Thoracic aorta (tissue), 2 donors: Measurements from ENCODE around the gene CECR2. TPM values are rescaled to one million over a fixed set of nuclear protein-coding genes. Genes with fewer than 3 reads are reported as not detected.

ENCODE experiments used
- ATAC-seq: fragments of 150-250 bp; one replicate; pipeline ENCODE4 v1.8.0; 2017; ENCODE audit warnings: low read depth; ENCODE audit not compliant: insufficient number of reproducible peaks, low FRiP score
- DNase-seq: peaks from one replicate; pipeline ENCODE4 v3.0.0-alpha.2; 2020; ENCODE audit warnings: low spot score
- H3K27ac ChIP-seq, 2 donors: fragments of 200-600 bp; sonication (generic); 1 replicate in 1 of 2; 2 replicates in 1 of 2; pipeline ENCODE4 v1.5.1; 2016; ENCODE audit warnings: mild to moderate bottlenecking in 2 of 2, moderate library complexity in 2 of 2
- H3K27me3 ChIP-seq: fragments of 200-600 bp; sonication (generic); replicated peaks from 2 replicates; pipeline ENCODE4 v1.6.0; 2016; ENCODE audit warnings: mild to moderate bottlenecking; ENCODE audit not compliant: insufficient read depth
- H3K36me3 ChIP-seq: fragments of 200-600 bp; sonication (generic); one replicate; pipeline ENCODE4 v1.5.1; 2016
- H3K4me1 ChIP-seq, 2 donors: fragments of 200-600 bp; sonication (generic); 1 replicate in 1 of 2; 2 replicates in 1 of 2; pipeline versions ENCODE4 v1.5.1 to v1.6.0; 2016; ENCODE audit warnings: low read depth in 2 of 2, mild to moderate bottlenecking in 1 of 2; ENCODE audit not compliant: control insufficient read depth in 1 of 2
- H3K4me3 ChIP-seq: fragments of 200-600 bp; sonication (generic); 2 replicates; pipeline ENCODE4 v1.5.1; 2016; ENCODE audit warnings: mild to moderate bottlenecking
- H3K9me3 ChIP-seq: fragments of 200-600 bp; sonication (generic); 2 replicates; pipeline ENCODE4 v1.5.1; 2016
- CTCF ChIP-seq: fragments of 200-600 bp; sonication (generic); IDR thresholded peaks from one replicate; pipeline ENCODE4 v1.5.1; 2019; ENCODE audit warnings: antibody characterized with exemption
- total RNA-seq, 2 donors: library from RNA; depleted of rRNA; stranded (reverse); fragments of >200 nt; gene quantifications; one replicate each; pipeline versions ENCODE4 v1.1.0 to v1.2.3, GENCODE V29; 2016

Gene CECR2
- total RNA-seq, 2 donors from 2014 or later: 0.28 TPM; not detected in 1

DNA sequence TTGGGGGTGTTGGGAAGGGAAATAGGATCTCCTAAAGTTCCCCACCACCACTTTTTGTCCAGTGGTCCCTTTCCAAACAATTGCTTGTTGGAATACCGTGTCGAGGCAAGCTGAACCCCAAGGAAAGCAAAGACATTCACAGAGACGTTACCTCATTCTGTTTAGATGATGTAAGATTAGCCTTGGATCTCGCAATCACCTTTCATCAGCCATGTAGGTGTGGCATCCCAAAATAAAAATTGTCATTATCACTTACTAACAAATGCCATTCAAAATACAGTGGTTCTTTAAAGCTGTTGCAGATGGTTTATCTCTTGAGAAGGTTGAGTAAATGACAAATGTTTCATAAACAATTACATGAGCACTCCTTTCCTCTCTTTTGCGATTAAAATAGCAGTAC lies 107.6 kb downstream of the CECR2 start:
- H3K9me3 ChIP-seq: no peaks in the 10 kb centered on the region
- ATAC-seq (no peak), DNase-seq (no peak)
- H3K4me1 ChIP-seq: no peaks in the 10 kb centered on the region
- TF ChIP-seq CTCF: no peak
- H3K27me3 ChIP-seq: no peaks in the 10 kb centered on the region
- no peaks in the 10 kb centered on the region for H3K36me3 ChIP-seq
- no peak overlapping the region for H3K4me3 ChIP-seq
- no peak overlapping the region for H3K27ac ChIP-seq

DNA sequence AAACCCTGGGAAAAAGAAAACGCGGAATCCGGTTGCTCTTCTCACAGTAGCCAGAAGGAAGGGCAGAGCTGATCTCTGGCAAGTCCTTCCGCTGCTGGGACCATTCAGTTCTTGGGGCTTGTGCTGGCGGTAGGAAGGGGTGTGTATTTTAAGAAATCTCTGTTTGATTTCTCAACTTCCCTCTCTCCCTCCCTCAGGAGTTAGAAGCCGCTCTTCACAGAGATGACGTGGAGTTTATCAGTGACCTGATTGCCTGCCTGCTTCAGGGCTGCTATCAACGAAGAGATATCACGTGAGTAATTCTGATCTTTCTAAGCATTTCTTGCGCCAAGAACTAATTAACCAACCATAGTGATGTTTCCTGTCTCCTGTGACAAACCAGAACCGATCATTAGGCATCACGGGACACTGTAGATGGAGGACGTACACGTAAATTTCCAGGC lies 108.2 kb downstream of the CECR2 start:
- DNase-seq (no peak), ATAC-seq (no peak)
- H3K36me3 ChIP-seq: no peaks in the 10 kb centered on the region
- no peaks in the 10 kb centered on the region for H3K9me3 ChIP-seq
- H3K27me3 ChIP-seq: no peaks in the 10 kb centered on the region
- H3K27ac ChIP-seq: no peak overlapping the region
- no peak for TF ChIP-seq CTCF
- H3K4me3 ChIP-seq: no peak overlapping the region
- no peaks in the 10 kb centered on the region for H3K4me1 ChIP-seq

DNA sequence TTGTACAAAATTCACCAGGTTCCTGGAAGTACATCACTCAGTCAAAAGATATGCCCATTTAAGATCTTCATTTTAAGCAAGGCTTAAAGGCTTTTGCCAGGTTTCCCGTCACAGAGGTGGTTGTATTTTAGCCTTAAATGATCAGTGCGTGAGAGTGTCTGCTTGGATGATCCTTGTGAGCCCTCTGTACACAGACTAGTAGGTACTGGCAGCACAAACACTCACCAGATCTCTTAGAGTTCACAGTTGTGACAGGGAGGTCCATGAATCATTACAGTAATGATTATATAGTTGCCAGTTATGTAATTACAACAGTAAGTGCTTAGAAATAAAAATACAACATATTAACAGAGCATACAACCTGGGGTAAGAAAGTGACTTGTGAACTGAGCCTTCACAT lies 109.9 kb downstream of the CECR2 start:
- ATAC-seq (no peak), DNase-seq (no peak)
- no peaks in the 10 kb centered on the region for H3K36me3 ChIP-seq
- H3K27me3 ChIP-seq: no peaks in the 10 kb centered on the region
- no peak overlapping the region for H3K27ac ChIP-seq
- no peak overlapping the region for H3K4me3 ChIP-seq
- no peaks in the 10 kb centered on the region for H3K9me3 ChIP-seq
- H3K4me1 ChIP-seq: no peaks in the 10 kb centered on the region
- TF ChIP-seq CTCF: no peak

DNA sequence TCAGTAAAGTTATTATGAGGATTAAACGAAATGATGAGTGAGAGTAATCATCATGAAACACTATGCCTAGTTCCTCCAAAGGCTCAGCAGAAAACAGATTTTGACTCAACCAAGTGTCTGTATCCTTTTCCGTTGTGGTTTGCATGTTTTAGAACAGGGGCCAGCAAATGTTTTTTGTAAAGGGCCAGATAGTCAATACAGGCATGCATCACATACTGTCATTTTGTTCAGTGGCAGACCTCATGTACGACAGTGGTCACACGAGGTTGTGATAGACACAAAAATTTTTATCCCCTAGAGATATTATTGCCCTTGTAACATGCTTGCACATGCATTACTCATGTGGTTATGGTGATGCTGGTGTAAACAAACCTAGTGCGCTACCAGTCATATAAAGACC lies 112.2 kb downstream of the CECR2 start:
- Histone ChIP-seq H3K27ac (no peak overlapping the region), H3K4me3 (no peak overlapping the region), H3K4me1 (no peaks in the 10 kb centered on the region), H3K9me3 (no peaks in the 10 kb centered on the region), H3K27me3 (no peaks in the 10 kb centered on the region), H3K36me3 (no peaks in the 10 kb centered on the region)
- no peak for TF ChIP-seq CTCF
- no peak for DNase-seq
- no peak for ATAC-seq

- Histone ChIP-seq H3K9me3 (no peaks in the 10 kb centered on the region), H3K4me1 (no peaks in the 10 kb centered on the region), H3K36me3 (no peaks in the 10 kb centered on the region), H3K27me3 (no peaks in the 10 kb centered on the region), H3K4me3 (no peak overlapping the region), H3K27ac (no peak overlapping the region)
- no peak for TF ChIP-seq CTCF
- ATAC-seq (no peak), DNase-seq (no peak)
Observed at GRCh38 chr22:17483688-17484372, 114.6 kb downstream of the CECR2 start.
